Parathyroid adenoma (tissue), 2 donors: ENCODE results near the gene IMPACT.

Experiments used
- H2AFZ ChIP-seq: fragments of 300-600 bp; sonication (generic); one replicate; pipeline ENCODE4 v1.7.0; 2017; ENCODE audit warnings: antibody characterized with exemption, mild to moderate bottlenecking
- H3K27ac ChIP-seq: fragments of 300-600 bp; sonication (generic); one replicate; pipeline ENCODE4 v1.7.0; 2017
- H3K27me3 ChIP-seq: fragments of 300-600 bp; sonication (generic); one replicate; pipeline ENCODE4 v1.7.0; 2017; ENCODE audit warnings: low read length; ENCODE audit not compliant: control insufficient read depth, insufficient read depth
- H3K36me3 ChIP-seq: fragments of 300-600 bp; sonication (generic); one replicate; pipeline ENCODE4 v1.7.0; 2017; ENCODE audit warnings: low read length; ENCODE audit not compliant: control insufficient read depth, insufficient read depth
- H3K4me1 ChIP-seq: fragments of 300-600 bp; sonication (generic); one replicate; pipeline ENCODE4 v1.7.0; 2017; ENCODE audit warnings: control low read depth
- H3K4me2 ChIP-seq: fragments of 300-600 bp; sonication (generic); one replicate; pipeline ENCODE4 v1.7.0; 2017; ENCODE audit warnings: low read length
- H3K4me3 ChIP-seq: fragments of 300-600 bp; sonication (generic); one replicate; pipeline ENCODE4 v1.7.0; 2017; ENCODE audit warnings: low read depth, low read length
- H3K79me2 ChIP-seq: fragments of 300-600 bp; sonication (generic); one replicate; pipeline ENCODE4 v1.7.0; 2017; ENCODE audit warnings: control low read depth
- H3K9ac ChIP-seq: fragments of 300-600 bp; sonication (generic); one replicate; pipeline ENCODE4 v1.7.0; 2017; ENCODE audit warnings: mild to moderate bottlenecking
- H3K9me3 ChIP-seq: fragments of 300-600 bp; sonication (generic); one replicate; pipeline ENCODE4 v1.7.0; 2017; ENCODE audit warnings: low read length; ENCODE audit not compliant: control insufficient read depth
- TF ChIP-seq, protein P1 (sequence below): fragments of 300-600 bp; sonication (generic); IDR thresholded peaks from one replicate; pipeline ENCODE4 v1.7.0; 2017; ENCODE audit warnings: antibody characterized with exemption, mild to moderate bottlenecking
- donor health status: primary hyperparathyroidism.

The IMPACT gene

DNA sequence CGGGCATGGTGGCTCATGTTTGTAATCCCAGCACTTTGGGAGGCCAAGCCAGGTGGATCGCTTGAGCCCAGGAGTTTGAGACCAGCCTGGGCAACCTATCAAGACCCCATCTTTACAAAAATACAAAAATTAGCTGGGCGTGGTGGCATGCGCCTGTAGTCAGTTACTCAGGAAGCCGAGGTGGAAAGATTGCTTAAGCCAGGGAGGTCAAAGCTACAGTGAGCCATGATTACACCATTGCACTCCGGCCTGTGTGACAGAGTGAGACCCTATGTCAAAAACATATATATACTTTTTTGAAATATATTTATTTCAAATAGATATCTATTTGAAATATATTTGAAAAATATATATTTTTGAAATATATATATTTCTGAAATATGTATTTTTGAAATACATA is 39.8 kb upstream of the IMPACT start:
- Histone ChIP-seq H3K79me2 (no peaks in the 10 kb centered on the region), H3K36me3 (no peaks in the 10 kb centered on the region), H3K27ac (no peak overlapping the region), H3K4me1 (no peaks in the 10 kb centered on the region), H2AFZ (no peak overlapping the region), H3K9ac (no peak overlapping the region), H3K4me2 (no peak overlapping the region), H3K27me3 (no peaks in the 10 kb centered on the region), H3K4me3 (no peak overlapping the region), H3K9me3 (no peaks in the 10 kb centered on the region)
- TF ChIP-seq, protein P1, sequence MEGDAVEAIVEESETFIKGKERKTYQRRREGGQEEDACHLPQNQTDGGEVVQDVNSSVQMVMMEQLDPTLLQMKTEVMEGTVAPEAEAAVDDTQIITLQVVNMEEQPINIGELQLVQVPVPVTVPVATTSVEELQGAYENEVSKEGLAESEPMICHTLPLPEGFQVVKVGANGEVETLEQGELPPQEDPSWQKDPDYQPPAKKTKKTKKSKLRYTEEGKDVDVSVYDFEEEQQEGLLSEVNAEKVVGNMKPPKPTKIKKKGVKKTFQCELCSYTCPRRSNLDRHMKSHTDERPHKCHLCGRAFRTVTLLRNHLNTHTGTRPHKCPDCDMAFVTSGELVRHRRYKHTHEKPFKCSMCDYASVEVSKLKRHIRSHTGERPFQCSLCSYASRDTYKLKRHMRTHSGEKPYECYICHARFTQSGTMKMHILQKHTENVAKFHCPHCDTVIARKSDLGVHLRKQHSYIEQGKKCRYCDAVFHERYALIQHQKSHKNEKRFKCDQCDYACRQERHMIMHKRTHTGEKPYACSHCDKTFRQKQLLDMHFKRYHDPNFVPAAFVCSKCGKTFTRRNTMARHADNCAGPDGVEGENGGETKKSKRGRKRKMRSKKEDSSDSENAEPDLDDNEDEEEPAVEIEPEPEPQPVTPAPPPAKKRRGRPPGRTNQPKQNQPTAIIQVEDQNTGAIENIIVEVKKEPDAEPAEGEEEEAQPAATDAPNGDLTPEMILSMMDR: no peak

DNA sequence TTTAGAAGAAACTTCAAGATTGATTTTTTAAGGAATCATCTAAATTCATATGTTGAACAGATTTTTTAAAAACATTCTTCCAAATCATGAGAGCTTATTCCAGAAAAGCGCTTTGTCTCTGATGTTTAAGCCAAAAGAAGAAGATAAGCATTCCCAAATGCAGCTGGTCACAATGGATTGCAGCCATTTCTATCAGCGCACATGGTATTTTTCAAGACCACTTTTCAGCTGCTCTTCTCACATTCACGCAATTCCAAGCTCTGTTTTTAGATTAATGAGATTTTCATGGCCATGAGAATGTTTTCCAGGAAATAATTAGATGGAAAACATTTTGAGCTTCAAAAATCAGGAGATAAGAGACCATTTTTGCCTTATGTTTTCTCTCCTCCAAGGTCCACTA is 37.5 kb upstream of the IMPACT start:
- Histone ChIP-seq H3K36me3 (no peaks in the 10 kb centered on the region), H2AFZ (no peak overlapping the region), H3K4me1 (no peaks in the 10 kb centered on the region), H3K9ac (no peak overlapping the region), H3K4me2 (no peak overlapping the region), H3K9me3 (no peaks in the 10 kb centered on the region), H3K79me2 (no peaks in the 10 kb centered on the region), H3K4me3 (no peak overlapping the region), H3K27ac (no peak overlapping the region), H3K27me3 (no peaks in the 10 kb centered on the region)
- TF ChIP-seq, protein P1: no peak

DNA sequence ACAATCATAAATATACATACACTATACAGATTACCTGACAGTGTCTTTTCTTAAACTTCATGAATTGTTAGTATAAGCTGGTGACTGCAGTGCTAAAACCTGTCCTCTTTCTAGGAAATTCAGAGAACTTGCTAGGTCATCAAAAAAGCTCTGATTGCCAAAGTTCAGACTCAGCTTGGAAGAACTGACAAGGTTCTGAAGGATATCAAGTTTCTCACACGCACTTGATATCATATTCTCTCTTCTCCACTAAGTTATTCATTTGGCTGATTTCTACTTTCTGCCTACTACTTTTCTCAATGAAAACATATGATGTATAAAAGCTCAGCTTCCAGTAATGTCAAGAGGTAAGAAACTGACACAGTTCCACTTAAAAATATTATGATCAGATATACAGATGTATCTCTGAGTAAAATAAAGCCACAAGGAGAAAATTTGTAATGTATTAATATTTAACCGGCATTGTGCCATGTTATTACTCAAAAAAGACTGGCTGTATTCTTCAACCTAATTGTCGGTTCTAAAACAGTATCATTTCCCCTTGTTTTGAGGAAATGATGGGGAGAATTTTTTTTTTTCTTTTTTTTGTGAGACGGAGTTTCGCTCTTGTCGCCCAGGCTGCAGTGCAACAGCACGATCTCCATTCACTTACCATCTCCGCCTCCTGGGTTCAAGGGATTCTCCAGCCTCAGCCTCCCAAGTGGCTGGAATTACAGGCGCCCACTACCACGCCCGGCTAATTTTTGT is 31.2 kb upstream of the IMPACT start:
- Histone ChIP-seq H3K79me2 (no peaks in the 10 kb centered on the region), H3K27ac (no peak overlapping the region), H3K9ac (no peak overlapping the region), H2AFZ (no peak overlapping the region), H3K4me1 (peaks cover 3% of the 10 kb centered on the region), H3K9me3 (no peaks in the 10 kb centered on the region), H3K36me3 (no peaks in the 10 kb centered on the region), H3K27me3 (no peaks in the 10 kb centered on the region), H3K4me3 (no peak overlapping the region), H3K4me2 (no peak overlapping the region)
- TF ChIP-seq, protein P1: no peak

DNA sequence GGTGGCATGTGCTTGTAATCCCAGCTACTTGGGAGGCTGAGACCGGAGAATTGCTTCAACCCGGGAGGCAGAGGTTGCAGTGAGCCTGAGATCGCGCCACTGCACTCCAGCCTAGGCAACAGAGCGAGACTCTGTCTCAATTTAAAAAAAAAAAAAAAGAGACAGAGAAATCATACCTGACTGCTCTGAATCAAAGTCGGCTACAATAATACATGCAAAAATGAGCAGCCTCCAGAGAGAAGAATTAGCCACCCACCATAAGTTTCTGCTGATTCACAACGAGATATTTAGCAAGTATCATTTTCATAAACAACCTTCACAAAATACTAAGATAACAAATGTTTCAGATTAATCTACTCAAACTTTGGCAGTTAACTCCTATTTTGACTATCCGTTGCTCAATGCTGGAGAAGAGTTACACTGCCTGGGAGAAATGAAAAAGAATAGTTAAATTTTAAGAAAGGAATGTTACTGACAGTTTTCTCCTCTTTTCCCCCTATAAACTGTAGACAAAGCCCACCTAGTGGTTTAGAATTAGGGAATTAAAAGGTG is 30.3 kb upstream of the IMPACT start:
- TF ChIP-seq, protein P1: no peak
- H3K9me3 ChIP-seq: no peaks in the 10 kb centered on the region
- no peak overlapping the region for H2AFZ ChIP-seq
- no peak overlapping the region for H3K4me3 ChIP-seq
- H3K79me2 ChIP-seq: no peaks in the 10 kb centered on the region
- no peaks in the 10 kb centered on the region for H3K27me3 ChIP-seq
- H3K27ac ChIP-seq: no peak overlapping the region
- H3K4me1 ChIP-seq: peaks cover 3% of the 10 kb centered on the region
- H3K9ac ChIP-seq: no peak overlapping the region
- no peaks in the 10 kb centered on the region for H3K36me3 ChIP-seq
- no peak overlapping the region for H3K4me2 ChIP-seq
